ENCODE results near the gene ERCC2.
A peak's percentile ranks its signal among the peaks of the same experiment; 100 is the strongest.

The ERCC2 gene

DNA sequence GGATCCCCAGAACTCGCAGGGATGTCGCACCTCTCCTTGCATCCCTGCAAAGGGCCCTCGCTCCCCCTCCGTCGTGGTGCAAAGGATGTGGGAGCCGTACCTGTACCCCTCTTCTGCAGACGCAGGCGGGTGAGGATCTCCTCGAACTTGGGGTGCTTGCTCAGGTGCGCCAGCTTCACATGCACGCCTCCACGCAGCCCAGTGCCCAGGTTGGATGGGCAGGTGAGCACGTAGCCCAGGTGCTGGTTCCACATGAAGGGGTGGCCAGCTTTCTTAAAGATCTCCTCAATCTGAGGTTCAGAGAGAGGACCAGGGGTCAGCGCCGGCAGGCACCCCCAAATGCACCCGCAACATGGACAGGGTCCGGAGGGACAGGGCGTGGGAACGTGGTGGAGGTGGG lies 63.0 kb downstream of the ERCC2 start:
- FAIRE-seq: no peak
- no peak for DNase-seq (ENCODE audit: insufficient read length, low spot score)
- TF ChIP-seq SPI1 (IDR thresholded peaks at IDR 0.05; ENCODE audit: low read depth, low read length) (no peak), POLR2AphosphoS5 (IDR thresholded peaks at IDR 0.05; ENCODE audit: low read depth, low read length) (no peak), PAX5 (IDR thresholded peaks at IDR 0.05; ENCODE audit: insufficient read depth, low read length, severe bottlenecking) (no peak), TAF1 (IDR thresholded peaks at IDR 0.05; ENCODE audit: low read depth, low read length) (no peak), POLR2A (IDR thresholded peaks at IDR 0.05; ENCODE audit: low read depth, low read length) (no peak), POU2F2 (IDR thresholded peaks at IDR 0.05; ENCODE audit: low read depth, low read length) (no peak)

DNA sequence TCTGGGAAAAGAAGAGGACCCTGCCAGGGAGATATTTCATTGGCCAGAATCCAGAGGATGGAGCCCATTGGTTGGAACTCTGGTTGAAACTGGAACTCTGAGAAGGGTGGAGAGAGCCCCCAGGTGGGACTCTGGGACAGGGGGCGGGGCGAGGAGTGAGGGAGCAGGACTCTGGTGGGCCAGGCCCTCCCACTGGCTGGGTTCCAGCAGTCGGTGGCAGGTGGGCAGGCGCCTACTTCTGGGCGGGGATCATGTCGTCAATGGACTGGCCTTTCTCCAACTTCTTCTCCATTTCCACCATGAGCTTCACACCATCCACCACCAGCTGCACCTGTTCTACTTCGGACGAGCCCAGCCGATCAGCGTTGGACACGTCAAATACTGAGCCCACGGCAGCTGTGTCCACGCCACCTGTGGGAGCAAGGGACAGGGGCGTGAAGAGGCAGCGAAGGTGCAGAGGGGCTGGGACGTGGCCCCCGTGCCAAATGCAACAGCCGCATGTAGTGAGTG lies 63.8 kb downstream of the ERCC2 start:
- no peak for DNase-seq (ENCODE audit: insufficient read length, low spot score)
- no peak for TF ChIP-seq POU2F2 (IDR thresholded peaks at IDR 0.05; ENCODE audit: low read depth, low read length)
- no peak for TF ChIP-seq TAF1 (IDR thresholded peaks at IDR 0.05; ENCODE audit: low read depth, low read length)
- TF ChIP-seq POLR2A (IDR thresholded peaks at IDR 0.05; ENCODE audit: low read depth, low read length): no peak
- no peak for TF ChIP-seq PAX5 (IDR thresholded peaks at IDR 0.05; ENCODE audit: insufficient read depth, low read length, severe bottlenecking)
- TF ChIP-seq POLR2AphosphoS5 (IDR thresholded peaks at IDR 0.05; ENCODE audit: low read depth, low read length): no peak
- TF ChIP-seq SPI1 (IDR thresholded peaks at IDR 0.05; ENCODE audit: low read depth, low read length): no peak
- no peak for FAIRE-seq

DNA sequence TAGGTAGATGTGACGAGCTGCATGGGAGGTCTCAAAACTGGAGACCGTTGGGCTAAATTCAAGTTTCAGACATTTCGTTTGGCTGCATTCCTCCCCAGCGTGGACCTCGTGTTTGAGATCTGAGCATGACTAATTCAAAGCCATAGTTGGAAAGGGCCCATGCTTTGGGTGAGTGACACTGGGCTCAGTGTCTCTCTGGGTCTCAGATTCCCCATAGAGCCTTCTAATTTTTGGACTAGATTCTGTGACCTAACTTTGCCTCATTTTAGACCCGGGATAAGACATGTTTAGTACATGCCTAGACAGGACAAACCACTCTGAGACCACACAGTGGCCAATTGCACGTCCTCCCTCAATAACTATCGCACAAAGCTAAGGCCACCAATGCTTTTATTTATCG lies 64.3 kb downstream of the ERCC2 start:
- TF ChIP-seq POLR2AphosphoS5 (IDR thresholded peaks at IDR 0.05; ENCODE audit: low read depth, low read length) (no peak), TAF1 (IDR thresholded peaks at IDR 0.05; ENCODE audit: low read depth, low read length) (no peak), POLR2A (IDR thresholded peaks at IDR 0.05; ENCODE audit: low read depth, low read length) (no peak), PAX5 (IDR thresholded peaks at IDR 0.05; ENCODE audit: insufficient read depth, low read length, severe bottlenecking) (no peak), SPI1 (IDR thresholded peaks at IDR 0.05; ENCODE audit: low read depth, low read length) (no peak), POU2F2 (IDR thresholded peaks at IDR 0.05; ENCODE audit: low read depth, low read length) (no peak)
- DNase-seq (ENCODE audit: insufficient read length, low spot score) (no peak), FAIRE-seq (no peak)

DNA sequence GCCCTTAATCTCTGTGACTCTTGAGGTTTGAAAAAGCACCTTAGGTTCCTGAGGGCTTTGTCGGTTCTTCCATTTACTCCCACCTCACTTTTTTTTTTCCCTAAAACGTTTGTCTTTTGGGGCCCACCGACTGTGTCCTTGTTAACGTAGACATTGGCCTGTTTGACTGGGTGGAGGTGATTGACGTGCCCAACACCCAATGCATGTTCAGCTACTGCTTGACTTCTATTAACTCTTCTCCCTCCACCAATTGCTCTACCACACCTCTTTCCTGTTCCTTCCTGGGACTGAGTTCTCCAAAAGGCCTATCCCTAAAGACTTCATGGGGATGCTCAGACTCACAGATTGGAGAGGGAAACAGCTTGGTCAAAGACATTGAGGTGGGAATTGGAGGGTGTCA lies 65.0 kb downstream of the ERCC2 start:
- FAIRE-seq (no peak), DNase-seq (ENCODE audit: insufficient read length, low spot score) (no peak)
- TF ChIP-seq TAF1 (IDR thresholded peaks at IDR 0.05; ENCODE audit: low read depth, low read length): no peak
- no peak for TF ChIP-seq PAX5 (IDR thresholded peaks at IDR 0.05; ENCODE audit: insufficient read depth, low read length, severe bottlenecking)
- no peak for TF ChIP-seq POLR2AphosphoS5 (IDR thresholded peaks at IDR 0.05; ENCODE audit: low read depth, low read length)
- no peak for TF ChIP-seq POU2F2 (IDR thresholded peaks at IDR 0.05; ENCODE audit: low read depth, low read length)
- TF ChIP-seq SPI1 (IDR thresholded peaks at IDR 0.05; ENCODE audit: low read depth, low read length): no peak

DNA sequence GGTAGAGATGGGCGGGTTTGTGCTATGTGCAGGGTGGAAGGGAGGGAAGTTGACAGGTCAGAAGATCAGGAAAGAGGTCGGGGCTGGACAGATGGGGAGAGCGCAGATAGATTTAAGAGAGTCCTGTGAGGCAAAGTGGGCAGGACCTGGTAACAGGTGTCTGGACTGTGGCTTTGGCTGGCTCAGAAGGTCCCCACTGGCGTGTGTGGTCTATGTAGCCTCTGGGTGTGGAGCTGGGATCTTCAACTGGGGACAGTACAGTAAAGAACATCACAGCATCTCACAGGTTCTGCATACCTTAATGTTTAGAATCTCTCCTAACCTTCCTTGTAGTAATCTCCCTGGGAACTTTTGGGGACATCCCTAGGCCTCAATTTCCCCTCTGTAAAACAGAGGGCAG lies 65.4 kb downstream of the ERCC2 start:
- TF ChIP-seq SPI1 (IDR thresholded peaks at IDR 0.05; ENCODE audit: low read depth, low read length) (no peak), POLR2AphosphoS5 (IDR thresholded peaks at IDR 0.05; ENCODE audit: low read depth, low read length) (no peak), POLR2A (IDR thresholded peaks at IDR 0.05; ENCODE audit: low read depth, low read length) (no peak), PAX5 (IDR thresholded peaks at IDR 0.05; ENCODE audit: insufficient read depth, low read length, severe bottlenecking) (no peak), TAF1 (IDR thresholded peaks at IDR 0.05; ENCODE audit: low read depth, low read length) (no peak), POU2F2 (IDR thresholded peaks at IDR 0.05; ENCODE audit: low read depth, low read length) (no peak)
- FAIRE-seq (peak; percentile 35), DNase-seq (ENCODE audit: insufficient read length, low spot score) (no peak)

DNA sequence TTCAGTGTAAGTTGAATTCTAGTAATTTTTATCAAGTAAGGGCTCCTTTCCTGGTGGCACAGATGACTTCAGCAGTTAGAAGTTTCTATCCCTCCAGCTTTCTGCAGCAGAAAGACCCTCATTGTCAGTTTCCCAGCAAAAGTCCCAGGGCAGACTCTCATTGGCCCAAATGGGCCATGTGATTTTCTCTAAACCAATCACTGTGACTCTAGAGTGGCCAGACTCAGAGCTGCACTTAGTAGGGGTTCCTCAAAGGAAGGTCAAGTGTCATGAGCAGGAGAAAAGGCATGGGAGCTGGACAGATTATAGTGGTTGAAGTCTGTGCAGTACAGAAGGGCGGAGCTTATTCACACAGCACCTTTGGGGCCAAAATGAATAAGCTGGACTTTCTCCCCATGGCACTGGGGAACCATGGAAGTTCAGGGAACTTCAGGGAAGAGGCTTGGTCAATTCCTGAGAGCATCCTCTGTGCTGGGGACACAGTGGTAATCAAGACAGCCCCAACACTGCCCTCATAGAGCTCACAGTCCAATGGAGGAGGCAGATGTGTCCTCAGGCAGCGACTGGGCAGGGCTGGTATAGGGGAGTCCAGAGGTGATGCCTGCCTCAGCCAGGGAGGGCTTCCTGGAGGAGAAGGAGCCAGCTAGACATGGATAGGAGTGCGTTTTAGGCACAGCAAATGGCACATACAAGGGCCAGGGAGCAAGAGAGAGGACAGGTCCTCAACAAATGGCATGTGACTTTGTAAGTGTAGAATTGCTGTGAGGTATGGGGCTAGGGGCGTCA lies 66.0 kb downstream of the ERCC2 start:
- DNase-seq (ENCODE audit: insufficient read length, low spot score) (no peak), FAIRE-seq (no peak)
- TF ChIP-seq POLR2AphosphoS5 (IDR thresholded peaks at IDR 0.05; ENCODE audit: low read depth, low read length): no peak
- TF ChIP-seq PAX5 (IDR thresholded peaks at IDR 0.05; ENCODE audit: insufficient read depth, low read length, severe bottlenecking): no peak
- no peak for TF ChIP-seq TAF1 (IDR thresholded peaks at IDR 0.05; ENCODE audit: low read depth, low read length)
- TF ChIP-seq SPI1 (IDR thresholded peaks at IDR 0.05; ENCODE audit: low read depth, low read length): no peak
- no peak for TF ChIP-seq POU2F2 (IDR thresholded peaks at IDR 0.05; ENCODE audit: low read depth, low read length)
- TF ChIP-seq POLR2A (IDR thresholded peaks at IDR 0.05; ENCODE audit: low read depth, low read length): no peak

DNA sequence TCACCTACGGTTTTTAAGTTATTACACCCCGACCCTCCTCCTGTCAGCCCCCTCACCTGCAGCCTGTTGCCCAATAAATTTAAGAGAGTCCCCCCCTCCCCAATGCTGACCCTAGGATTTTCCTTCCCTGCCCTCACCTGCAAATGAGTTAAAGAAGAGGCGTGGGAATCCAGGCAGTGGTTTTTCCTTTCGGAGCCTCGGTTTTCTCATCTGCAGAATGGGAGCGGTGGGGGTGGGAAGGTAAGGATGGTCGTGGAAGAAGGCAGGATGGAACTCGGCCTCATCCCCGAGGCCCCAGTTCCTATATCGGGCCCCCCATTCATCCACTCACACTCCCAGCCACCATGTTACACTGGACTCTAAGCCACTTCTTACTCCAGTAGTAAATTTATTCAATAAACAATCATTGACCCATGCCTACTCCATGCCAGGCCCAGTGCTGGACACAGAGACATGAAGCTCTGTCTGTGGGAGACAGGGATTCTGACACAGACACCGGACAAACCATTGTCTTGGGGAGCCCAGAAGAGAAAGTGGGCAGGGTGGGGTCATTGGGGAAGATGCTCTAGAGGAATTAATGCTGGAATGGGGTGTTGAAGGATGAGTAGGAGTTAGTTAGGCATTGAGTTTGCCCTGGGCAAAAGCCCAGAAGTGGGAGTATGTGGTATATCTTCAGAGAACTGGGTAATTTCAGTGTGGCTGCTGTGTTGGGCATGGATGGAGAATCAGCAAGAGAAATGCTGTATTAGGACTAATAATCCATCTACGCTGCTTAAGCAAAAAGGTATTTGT lies 66.9 kb downstream of the ERCC2 start:
- no peak for TF ChIP-seq POLR2AphosphoS5 (IDR thresholded peaks at IDR 0.05; ENCODE audit: low read depth, low read length)
- TF ChIP-seq PAX5 (IDR thresholded peaks at IDR 0.05; ENCODE audit: insufficient read depth, low read length, severe bottlenecking): no peak
- no peak for TF ChIP-seq TAF1 (IDR thresholded peaks at IDR 0.05; ENCODE audit: low read depth, low read length)
- DNase-seq (ENCODE audit: insufficient read length, low spot score): no peak
- FAIRE-seq: no peak

DNA sequence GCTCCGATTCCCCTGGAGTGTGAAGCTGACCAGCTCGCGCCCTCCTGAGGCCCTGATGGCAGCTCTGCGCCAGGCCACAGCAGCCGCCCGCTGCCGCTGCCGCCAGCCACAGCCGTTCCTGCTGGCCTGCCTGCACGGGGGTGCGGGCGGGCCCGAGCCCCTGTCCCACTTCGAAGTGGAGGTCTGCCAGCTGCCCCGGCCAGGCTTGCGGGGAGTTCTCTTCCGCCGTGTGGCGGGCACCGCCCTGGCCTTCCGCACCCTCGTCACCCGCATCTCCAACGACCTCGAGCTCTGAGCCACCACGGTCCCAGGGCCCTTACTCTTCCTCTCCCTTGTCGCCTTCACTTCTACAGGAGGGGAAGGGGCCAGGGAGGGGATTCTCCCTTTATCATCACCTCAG lies 68.0 kb downstream of the ERCC2 start:
- FAIRE-seq: no peak
- no peak for DNase-seq (ENCODE audit: insufficient read length, low spot score)
- TF ChIP-seq PAX5 (IDR thresholded peaks at IDR 0.05; ENCODE audit: insufficient read depth, low read length, severe bottlenecking) (no peak), POU2F2 (IDR thresholded peaks at IDR 0.05; ENCODE audit: low read depth, low read length) (no peak), POLR2AphosphoS5 (IDR thresholded peaks at IDR 0.05; ENCODE audit: low read depth, low read length) (no peak), TAF1 (IDR thresholded peaks at IDR 0.05; ENCODE audit: low read depth, low read length) (no peak), POLR2A (IDR thresholded peaks at IDR 0.05; ENCODE audit: low read depth, low read length) (no peak), SPI1 (IDR thresholded peaks at IDR 0.05; ENCODE audit: low read depth, low read length) (no peak)

All from GM12891 (cell line).